Neuron (in vitro differentiated cells): Measurements from ENCODE around the gene TUFT1.

Experiments
- H2AFZ ChIP-seq: one replicate; pipeline ENCODE4 v1.6.1; 2013; ENCODE audit warnings: low read depth, mild to moderate bottlenecking, inconsistent platforms, low read length, moderate library complexity
- H3K27me3 ChIP-seq: one replicate; pipeline ENCODE4 v1.6.1; 2013; ENCODE audit warnings: low read length; ENCODE audit not compliant: insufficient read depth
- H3K36me3 ChIP-seq: one replicate; pipeline ENCODE4 v1.6.1; 2013; ENCODE audit warnings: low read length; ENCODE audit not compliant: insufficient read depth
- H3K4me1 ChIP-seq: one replicate; pipeline ENCODE4 v1.6.1; 2013; ENCODE audit warnings: low read length; ENCODE audit not compliant: insufficient read depth
- H3K4me3 ChIP-seq: 2 replicates; pipeline ENCODE4 v1.5.1; 2013; ENCODE audit warnings: mild to moderate bottlenecking, low read length, moderate library complexity
- H3K9me3 ChIP-seq: one replicate; pipeline ENCODE4 v1.6.1; 2013; ENCODE audit warnings: low read length

TUFT1 gene

DNA sequence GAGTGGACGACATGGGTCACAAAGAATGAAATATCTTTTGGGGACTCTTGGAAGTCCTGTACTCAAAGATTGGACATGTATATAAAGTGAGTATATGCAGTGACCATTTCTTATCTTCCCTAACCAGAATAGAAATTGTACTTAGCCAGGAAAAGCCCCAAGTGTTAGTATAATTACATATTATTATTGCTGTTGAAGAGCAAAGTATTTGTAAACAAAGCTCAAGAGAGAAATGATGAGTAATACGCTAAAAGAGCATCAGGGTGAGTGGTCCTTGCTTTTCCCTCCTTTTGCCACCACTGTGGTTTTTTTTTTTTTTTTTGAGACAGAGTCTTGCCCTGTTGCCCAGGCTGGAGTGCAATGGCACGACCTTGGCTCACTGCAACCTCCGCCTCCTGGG lies 35.4 kb upstream of the TUFT1 start:
- peaks cover 7% of the 10 kb centered on the region for H3K4me1 ChIP-seq
- no peak overlapping the region for H2AFZ ChIP-seq

DNA sequence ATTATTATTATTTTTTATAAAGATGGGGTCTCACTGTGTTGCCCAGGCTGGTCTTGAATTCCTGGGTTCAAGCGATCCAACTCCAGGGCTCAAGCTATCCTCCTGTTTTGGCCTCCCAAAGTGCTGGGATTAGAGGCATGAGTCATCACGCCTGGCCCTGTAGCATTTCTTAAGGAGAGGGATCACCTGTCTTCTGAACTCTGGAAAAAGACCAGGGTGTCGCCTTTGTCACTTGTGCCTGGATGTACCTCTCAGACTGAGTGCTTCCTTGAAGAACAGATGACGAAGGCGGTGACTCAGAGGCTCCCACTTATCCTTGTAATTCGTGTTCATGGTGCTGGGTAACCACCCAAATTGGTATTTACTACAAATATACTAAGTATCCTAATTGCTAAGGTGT lies 31.3 kb upstream of the TUFT1 start:
- H3K36me3 ChIP-seq, result no peaks in the 10 kb centered on the region
- H3K27me3 ChIP-seq, result peaks cover 3% of the 10 kb centered on the region
- peaks cover 32% of the 10 kb centered on the region for H3K4me1 ChIP-seq
- no peaks in the 10 kb centered on the region for H3K9me3 ChIP-seq
- no peak overlapping the region for H3K4me3 ChIP-seq
- no peak overlapping the region for H2AFZ ChIP-seq

More for the DNA sequence above, 35.4 kb upstream of the TUFT1 start:
- Histone ChIP-seq H3K27me3 (peaks cover 3% of the 10 kb centered on the region), H3K4me3 (no peak overlapping the region), H3K9me3 (no peaks in the 10 kb centered on the region), H3K36me3 (no peaks in the 10 kb centered on the region)

DNA sequence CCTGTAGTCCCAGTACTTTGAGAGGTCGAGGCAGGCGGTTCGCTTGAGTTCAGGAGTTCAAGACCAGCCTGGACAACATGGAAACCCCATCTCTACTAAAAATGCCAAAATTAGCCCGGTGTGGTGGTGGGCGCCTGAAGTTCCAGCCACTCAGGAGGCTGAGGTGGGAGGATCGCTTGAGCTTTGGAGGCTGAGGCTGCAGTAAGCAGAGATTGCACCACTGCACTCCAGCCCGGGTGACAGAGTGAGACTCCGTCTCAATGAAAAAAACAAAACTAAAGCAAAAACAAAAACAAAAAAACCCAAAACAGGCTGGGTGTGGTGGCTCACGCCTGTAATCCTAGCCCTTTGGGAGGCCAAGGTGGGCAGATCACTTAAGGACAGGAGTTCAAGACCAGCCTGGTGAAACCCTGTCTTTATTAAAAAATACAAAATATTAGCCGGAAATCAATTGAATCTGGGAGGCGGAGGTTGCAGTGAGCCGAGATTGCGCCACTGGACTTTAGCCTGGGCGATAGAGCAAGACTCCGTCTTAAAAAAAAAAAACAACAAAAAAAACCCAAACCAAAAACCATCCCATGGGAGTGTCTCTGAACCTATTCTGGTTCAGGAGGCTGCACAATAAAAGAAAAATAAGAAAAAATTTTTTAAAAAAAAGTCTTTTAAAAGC lies 30.6 kb upstream of the TUFT1 start:
- Histone ChIP-seq H3K9me3 (no peaks in the 10 kb centered on the region), H3K4me3 (no peak overlapping the region), H3K36me3 (no peaks in the 10 kb centered on the region), H2AFZ (no peak overlapping the region), H3K4me1 (peaks cover 31% of the 10 kb centered on the region), H3K27me3 (peaks cover 3% of the 10 kb centered on the region)

DNA sequence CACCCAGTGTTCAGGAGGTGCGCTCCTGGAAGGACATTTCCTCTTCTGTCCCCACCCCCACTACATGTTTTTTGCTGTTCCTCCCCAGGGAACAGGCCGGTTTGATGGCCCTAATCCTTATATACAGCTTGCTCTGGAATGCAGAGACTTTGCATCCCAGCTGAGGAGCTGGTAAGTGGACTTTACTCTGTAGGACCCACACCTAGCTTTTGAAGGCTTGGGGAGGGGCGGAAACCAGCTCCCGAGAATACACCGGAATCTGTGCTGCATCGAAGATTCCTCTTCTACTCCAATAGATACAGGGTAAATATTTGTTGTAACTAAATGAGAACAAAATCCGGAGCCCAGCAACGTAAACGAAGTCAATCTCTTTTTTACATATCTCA lies 30.1 kb upstream of the TUFT1 start:
- Histone ChIP-seq H3K4me3 (peak overlapping the region; percentile 88), H3K4me1 (peaks cover 31% of the 10 kb centered on the region), H2AFZ (no peak overlapping the region), H3K27me3 (peaks cover 3% of the 10 kb centered on the region), H3K9me3 (no peaks in the 10 kb centered on the region), H3K36me3 (no peaks in the 10 kb centered on the region)

DNA sequence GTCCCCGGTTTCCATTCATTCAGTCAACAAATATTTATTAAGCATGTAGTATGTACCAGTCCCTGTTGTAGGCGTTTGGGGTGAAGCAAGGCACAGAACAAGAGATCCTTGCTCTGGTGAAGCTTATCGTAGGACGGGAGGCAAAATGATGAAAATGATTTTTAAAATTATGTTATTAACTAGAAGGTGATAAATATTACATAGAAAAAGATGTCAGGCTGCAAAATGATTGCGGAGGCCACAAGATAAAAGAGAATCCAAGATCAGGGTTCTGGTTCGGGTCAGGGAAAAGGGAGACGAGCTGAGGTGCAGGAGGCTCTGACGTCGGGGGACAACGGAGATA lies 29.5 kb upstream of the TUFT1 start:
- peak overlapping the region; percentile 88 for H2AFZ ChIP-seq

DNA sequence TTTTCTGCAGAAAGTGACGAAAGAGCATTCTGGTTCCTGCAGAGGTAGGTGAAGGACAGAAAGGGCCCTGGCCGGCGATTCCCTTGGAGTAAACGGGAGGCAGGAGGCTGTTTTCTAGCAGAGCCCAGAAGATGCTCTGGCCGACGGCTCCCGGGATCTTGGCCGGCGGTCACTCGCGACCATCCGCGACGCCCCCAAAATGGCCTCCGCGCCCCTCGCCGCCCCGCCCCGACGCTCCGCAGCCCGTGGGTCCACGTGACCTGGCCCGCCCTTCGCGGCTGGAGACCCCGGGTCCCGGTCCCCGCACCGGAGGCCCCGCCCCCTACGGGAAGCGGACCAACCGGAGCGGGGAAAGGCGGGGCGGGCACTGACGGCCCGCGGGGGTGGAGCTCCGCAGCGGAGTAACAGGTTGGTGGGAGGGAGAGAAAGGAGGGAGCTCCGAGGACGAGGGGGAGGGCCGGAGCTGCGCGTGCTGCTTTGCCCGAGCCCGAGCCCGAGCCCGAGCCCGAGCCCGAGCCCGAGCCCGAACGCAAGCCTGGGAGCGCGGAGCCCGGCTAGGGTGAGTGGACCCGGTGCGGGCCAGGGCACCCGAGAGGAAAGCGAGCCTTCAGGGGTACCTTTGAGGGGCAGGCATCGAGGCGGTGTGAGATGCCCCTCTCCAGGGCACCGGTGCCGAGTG lies 29.0 kb upstream of the TUFT1 start, which contains the start of gene CGN:
CGN (plus strand) TSS at position 431 of the 679 bp plus-strand sequence. CDS start 7,133 bp downstream, outside the sequence.
- peak within 1 kb of the TSS; percentile 88 for H3K4me3 ChIP-seq
- H2AFZ ChIP-seq, result peak within 1 kb of the TSS; percentile 88
- H3K27me3 ChIP-seq, result no peaks in the 10 kb centered on the region
- no peaks in the 10 kb centered on the region for H3K36me3 ChIP-seq
- H3K9me3 ChIP-seq, result no peaks in the 10 kb centered on the region
- peaks cover 31% of the 10 kb centered on the region for H3K4me1 ChIP-seq

More for the DNA sequence above, 29.5 kb upstream of the TUFT1 start:
- peaks cover 3% of the 10 kb centered on the region for H3K27me3 ChIP-seq
- H3K36me3 ChIP-seq, result no peaks in the 10 kb centered on the region
- peaks cover 31% of the 10 kb centered on the region for H3K4me1 ChIP-seq
- H3K4me3 ChIP-seq, result peak overlapping the region; percentile 88
- no peaks in the 10 kb centered on the region for H3K9me3 ChIP-seq

DNA sequence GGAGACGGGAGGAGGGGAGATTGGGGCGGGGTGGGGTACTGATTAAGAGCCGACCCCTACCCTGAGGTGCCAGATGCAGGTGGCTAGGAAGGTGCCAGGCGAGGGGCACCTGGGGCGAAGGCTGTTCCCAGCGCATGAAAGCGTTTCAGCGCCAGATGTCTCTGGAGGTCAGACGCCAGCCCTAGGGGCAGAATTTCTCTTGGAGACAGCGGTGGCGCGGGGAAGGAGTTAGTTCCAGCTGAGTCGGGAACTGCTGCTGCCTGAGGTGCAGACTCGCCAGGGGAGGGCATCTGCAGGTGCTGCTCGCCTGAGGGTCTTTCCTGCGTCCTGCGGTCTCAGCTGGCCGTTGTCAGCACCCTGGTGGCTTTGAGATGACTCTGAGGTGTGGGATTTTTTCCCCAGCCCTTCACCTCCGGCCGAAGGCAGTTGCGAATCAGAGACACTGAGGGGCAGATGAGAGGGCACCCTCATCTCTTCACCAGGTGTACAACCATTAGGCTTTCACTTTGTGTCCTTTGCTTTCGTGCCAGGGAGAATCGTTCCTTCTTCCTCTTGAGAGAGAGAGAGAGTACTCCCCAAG lies 28.4 kb upstream of the TUFT1 start:
- H3K9me3 ChIP-seq, result no peaks in the 10 kb centered on the region
- H3K4me3 ChIP-seq, result peak overlapping the region; percentile 62
- no peaks in the 10 kb centered on the region for H3K27me3 ChIP-seq
- H3K36me3 ChIP-seq, result no peaks in the 10 kb centered on the region
- H2AFZ ChIP-seq, result peak overlapping the region; percentile 71
- peaks cover 31% of the 10 kb centered on the region for H3K4me1 ChIP-seq

DNA sequence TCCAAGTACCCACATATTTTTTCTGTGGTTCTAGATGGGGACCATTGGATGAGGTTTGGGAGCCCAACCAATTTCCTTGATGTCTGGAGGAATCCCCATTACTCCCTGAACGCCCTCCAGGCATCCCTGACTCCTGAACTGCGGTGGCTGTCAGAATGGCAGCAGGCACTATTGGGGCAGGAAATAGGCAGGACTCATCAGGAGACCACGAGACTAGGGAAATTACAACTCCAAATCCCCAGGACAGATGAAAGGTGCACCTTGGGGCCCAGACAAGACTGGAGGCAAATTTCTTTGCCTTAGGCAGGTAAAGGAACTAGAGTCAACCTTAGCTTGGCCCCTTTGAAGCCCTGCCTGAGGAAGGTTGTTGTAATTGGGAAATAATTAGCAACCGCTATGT lies 27.8 kb upstream of the TUFT1 start:
- H3K4me1 ChIP-seq, result peaks cover 31% of the 10 kb centered on the region
- H3K27me3 ChIP-seq, result no peaks in the 10 kb centered on the region
- H3K4me3 ChIP-seq, result peak overlapping the region; percentile 62
- H2AFZ ChIP-seq, result no peak overlapping the region
- H3K9me3 ChIP-seq, result no peaks in the 10 kb centered on the region
- H3K36me3 ChIP-seq, result no peaks in the 10 kb centered on the region

DNA sequence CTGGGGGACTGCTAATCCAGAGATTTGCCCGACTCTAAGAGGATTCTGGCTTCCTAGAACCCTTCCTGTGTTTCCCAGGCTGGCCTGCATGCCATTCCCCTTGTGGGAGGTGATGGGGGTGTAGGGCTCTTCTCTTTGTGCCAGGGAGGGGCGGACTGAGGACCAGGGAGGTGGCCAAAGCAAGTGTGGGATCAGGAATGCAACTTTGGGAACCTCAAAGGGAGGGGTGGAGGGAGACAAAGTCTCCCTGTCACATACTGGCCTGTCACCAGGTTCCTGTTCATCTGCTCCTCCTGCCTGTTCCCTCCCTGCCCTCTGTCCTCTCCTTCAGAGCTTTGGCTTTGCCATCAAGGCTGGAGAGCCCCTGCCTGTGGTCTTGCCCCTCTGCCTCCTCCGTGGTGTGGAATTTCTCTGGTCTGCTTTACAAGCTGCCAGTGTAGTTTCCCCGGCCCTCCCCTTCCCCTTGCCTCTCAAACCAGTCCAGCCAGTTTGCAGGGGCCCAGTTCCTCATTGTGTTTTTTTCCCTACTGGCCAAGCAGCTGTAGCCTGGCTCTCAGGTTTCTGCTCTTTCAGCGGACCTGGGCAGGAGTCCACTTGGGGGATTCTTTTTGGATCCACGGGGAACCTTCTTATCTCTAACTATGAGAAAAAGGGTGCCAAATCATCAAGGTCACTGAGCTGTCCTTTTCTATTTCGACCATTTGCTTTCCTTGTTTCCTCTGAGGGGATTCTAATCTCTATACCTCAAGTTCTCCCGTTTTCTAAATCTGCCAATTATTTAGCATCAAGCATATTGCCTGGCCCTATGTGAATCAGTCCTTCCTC lies 27.1 kb upstream of the TUFT1 start:
- peaks cover 31% of the 10 kb centered on the region for H3K4me1 ChIP-seq
- H3K27me3 ChIP-seq, result no peaks in the 10 kb centered on the region
- no peaks in the 10 kb centered on the region for H3K9me3 ChIP-seq
- H3K36me3 ChIP-seq, result no peaks in the 10 kb centered on the region
- no peak overlapping the region for H2AFZ ChIP-seq
- no peak overlapping the region for H3K4me3 ChIP-seq

DNA sequence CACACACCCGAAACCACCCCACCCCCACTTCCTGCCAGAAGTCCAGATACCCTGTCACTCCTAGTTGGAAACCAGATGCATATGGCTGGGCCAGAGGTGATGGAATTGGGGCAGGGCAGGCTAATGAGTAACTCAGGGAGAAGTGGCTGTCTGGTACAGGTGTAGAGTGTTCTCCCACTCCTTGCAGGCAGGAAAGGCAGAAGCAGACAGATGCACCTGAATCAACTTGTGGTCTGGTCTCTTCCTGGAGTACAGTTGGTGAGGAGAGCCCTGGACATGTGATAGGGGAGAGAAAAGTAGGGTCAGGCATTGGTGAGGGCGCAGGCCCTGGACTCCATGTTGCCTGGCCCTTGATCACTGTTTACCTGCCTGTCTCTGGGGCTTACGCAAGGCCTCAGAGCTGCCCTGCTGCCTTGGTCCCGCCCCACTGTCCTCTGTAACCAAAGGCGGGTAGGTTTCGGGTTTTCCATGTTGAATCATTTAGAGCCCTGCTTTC lies 26.4 kb upstream of the TUFT1 start:
- H3K4me1 ChIP-seq, result peaks cover 31% of the 10 kb centered on the region
- H3K27me3 ChIP-seq, result no peaks in the 10 kb centered on the region
- no peak overlapping the region for H3K4me3 ChIP-seq
- H3K36me3 ChIP-seq, result no peaks in the 10 kb centered on the region
- no peak overlapping the region for H2AFZ ChIP-seq
- H3K9me3 ChIP-seq, result no peaks in the 10 kb centered on the region

DNA sequence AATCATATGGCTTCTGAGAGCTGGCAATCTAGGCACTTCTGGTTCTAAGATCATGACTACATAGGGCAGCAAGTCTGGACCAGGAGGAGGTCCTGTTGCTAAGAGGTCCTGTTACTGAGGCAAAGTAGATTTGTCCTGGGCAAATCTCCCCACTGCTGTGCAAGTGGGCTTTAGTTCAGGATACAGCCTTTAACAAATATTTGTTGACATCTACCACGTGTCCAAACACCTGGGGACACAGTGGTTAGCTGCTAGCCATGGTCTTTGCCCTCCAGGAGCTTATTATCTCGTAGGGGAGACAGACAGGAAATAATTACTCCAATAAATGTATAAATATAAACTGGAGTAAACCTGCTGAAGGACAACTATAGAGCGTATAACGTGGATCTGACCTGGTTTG lies 25.7 kb upstream of the TUFT1 start:
- no peaks in the 10 kb centered on the region for H3K27me3 ChIP-seq
- no peak overlapping the region for H3K4me3 ChIP-seq
- H3K36me3 ChIP-seq, result peaks cover 2% of the 10 kb centered on the region
- H3K9me3 ChIP-seq, result no peaks in the 10 kb centered on the region
- no peak overlapping the region for H2AFZ ChIP-seq
- H3K4me1 ChIP-seq, result peaks cover 31% of the 10 kb centered on the region

DNA sequence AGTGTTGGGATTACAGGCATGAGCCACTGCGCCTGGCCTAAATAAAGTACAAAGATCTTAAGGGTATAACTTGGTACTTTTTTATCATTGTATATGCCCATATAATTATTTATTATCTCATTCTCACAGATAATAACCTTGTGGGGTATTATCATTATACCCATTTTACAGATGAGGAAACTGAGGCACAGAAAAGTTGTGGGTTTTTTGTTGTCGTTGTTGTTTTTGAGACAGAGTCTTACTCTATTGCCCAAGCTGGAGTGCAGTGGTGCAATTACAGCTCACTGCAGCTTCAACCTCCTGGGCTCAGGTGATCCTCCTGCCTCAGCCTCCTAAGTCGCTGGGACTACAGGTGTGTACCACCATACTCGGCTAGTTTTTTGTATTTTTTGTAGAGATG lies 24.8 kb upstream of the TUFT1 start:
- Histone ChIP-seq H3K27me3 (no peaks in the 10 kb centered on the region), H2AFZ (no peak overlapping the region), H3K36me3 (peaks cover 6% of the 10 kb centered on the region), H3K9me3 (no peaks in the 10 kb centered on the region), H3K4me1 (peaks cover 31% of the 10 kb centered on the region), H3K4me3 (no peak overlapping the region)
